ENCODE data around the gene ERC2. TPM values are rescaled to one million over a fixed set of nuclear protein-coding genes. Genes with fewer than 3 reads are reported as not detected.
"Not testable (repeated sequence)": the region's sequence is repeated elsewhere in the genome, so short reads cannot be mapped to it uniquely, and the experiment has no call there.

The ERC2 gene
- total RNA-seq, 1 donor from 2014 or later, result 0.53 TPM

GRCh38 chr3:55512571-55513343, 955.5 kb downstream of the ERC2 start:
- no peak for DNase-seq (ENCODE audit: low read depth, low spot score)

- DNase-seq (ENCODE audit: low read depth, low spot score), result no peak
Observed at GRCh38 chr3:55511895-55512570, 956.2 kb downstream of the ERC2 start.

- DNase-seq (ENCODE audit: low read depth, low spot score), result no peak
Observed at GRCh38 chr3:55508335-55508734, 959.9 kb downstream of the ERC2 start.

DNA sequence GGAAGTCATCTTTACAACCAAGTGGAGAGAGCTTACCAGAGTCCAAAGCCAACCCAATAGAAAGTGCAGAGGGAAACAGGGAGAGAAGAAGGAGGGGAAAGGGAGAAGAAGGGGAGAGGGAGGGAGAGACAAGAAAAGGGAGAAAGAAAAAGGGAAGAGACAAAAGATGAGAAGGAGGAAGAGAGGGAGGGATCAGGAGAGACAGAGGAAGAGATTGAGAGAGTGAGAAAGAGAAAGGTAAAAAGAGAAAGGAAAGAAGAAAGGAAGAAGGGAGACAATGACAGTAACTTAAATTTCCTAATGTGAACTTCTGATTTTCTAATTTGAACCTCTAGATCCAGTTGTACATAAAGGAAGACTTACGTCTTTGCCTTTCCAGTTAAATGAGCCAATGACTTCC, 960.5 kb downstream of the ERC2 start:
- DNase-seq (ENCODE audit: low read depth, low spot score), result no peak

- no peak for DNase-seq (ENCODE audit: low read depth, low spot score)
Observed at GRCh38 chr3:55505776-55506175, 962.5 kb downstream of the ERC2 start.

DNA sequence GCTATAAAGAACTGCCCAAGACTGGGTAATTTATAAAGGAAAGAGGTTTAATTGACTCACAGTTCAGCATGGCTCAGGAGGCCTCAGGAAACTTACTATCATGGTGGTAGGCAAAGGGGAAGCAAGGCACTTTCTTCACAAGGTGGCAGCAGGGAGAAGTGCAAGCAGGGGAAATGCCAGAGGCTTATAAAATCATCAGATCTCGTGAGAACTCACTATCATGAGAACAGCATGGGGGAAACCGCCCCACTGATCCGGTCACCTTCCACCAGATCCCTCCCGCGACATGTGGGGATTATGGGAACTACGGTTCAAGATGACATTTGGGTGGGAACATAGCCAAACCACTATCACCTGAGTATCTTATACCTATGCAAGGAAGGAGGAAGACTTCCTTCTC, 963.2 kb downstream of the ERC2 start:
- DNase-seq (ENCODE audit: low read depth, low spot score), result not testable (repeated sequence)

GRCh38 chr3:55501905-55502304, 966.4 kb downstream of the ERC2 start:
- DNase-seq (ENCODE audit: low read depth, low spot score), result no peak

DNA sequence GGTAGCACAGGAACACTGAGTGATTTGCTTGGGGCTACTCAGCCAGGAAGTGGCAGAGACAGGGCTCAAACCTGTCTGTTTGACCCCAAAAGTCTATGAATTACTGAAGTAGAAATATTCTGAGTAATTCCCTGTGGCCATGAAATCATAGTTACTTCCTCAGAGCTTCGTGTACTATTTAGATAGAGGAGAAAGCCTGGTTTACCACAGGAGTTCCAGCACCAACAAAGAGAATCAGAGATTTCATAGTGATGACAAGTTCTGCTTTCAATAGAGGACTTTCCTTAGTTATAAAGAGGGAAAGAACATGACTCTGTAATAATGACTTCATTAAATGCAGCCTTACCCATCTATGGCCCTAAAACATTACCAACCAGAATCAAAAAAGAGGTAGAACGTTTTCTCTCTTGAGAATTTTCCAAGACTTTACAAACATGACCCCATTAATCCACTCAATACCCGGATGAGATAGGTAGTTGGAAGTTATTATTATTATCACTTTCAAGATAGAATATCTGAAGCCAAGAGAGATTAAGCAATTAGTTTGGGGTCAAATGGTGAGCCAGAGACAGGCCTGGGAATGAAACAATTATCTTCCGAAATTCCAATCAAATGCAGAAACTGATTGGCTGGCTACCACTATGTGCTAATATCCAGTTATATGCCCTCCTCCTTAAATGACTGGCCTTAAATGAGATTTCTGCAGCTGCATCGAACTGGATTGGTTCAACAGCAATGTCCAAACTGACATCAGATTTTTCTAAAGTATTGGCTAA, 967.5 kb downstream of the ERC2 start:
- no peak for DNase-seq (ENCODE audit: low read depth, low spot score)

- DNase-seq (ENCODE audit: low read depth, low spot score), result no peak
Observed at GRCh38 chr3:55498520-55498919, 969.7 kb downstream of the ERC2 start.

DNA sequence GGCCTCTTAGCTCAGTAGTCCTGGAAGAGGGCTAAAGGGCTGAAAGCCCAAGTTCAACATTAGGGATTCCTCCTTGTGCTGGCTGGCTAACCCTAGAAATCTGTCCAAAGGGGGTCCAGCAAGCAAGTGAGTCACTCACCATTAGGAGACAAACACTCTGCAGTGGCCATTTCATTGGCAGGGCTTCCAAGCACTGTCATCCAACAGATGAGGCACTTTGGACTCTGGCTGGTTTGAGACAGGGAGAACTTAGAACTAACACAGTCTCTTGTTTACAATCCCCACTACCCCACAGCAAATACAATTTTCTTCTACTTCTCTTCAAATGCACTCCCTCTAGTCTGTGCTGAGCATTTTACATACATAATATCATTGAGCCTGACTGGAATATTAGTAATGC, 971.0 kb downstream of the ERC2 start:
- no peak for DNase-seq (ENCODE audit: low read depth, low spot score)

DNA sequence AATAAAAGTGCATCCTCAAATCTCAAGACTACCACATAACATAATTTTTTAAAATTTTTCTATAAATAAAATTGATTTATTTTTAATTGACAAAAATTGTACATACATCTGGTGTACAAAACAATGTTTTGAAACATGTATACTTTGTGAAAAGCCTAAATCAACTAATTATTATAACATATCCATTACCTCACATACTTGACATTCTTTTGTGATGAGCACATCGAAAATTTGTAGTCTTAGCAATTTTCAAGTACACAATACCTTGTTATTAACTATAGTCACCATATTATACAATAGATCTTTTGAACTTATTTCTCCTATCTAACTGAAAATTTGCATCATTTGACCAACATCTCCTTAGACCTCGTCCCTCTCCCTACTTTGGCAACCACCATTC, 973.3 kb downstream of the ERC2 start:
- no peak for DNase-seq (ENCODE audit: low read depth, low spot score)

DNA sequence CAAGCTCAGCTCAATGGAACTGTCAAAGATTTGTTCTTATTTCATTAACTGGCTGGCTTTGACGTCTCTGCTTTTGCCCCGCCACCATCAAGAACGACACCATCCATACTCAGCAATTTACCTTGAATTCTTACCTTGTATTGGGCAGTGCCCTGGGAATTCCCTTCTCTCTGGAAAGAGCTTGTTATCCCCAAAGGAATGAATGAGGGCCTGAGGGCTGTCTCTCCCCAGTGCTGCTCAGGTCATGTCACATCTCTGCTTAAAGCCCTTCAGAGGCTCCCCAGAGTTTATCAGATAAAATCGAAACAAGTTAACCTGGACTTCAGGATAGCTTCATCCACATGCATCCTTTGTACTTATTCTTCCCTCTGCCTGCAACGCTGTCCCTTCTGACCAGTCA, 975.3 kb downstream of the ERC2 start:
- no peak for DNase-seq (ENCODE audit: low read depth, low spot score)

- no peak for DNase-seq (ENCODE audit: low read depth, low spot score)
Observed at GRCh38 chr3:55491296-55491816, 976.9 kb downstream of the ERC2 start.

GRCh38 chr3:55490276-55490913, 977.9 kb downstream of the ERC2 start:
- no peak for DNase-seq (ENCODE audit: low read depth, low spot score)

GRCh38 chr3:55489798-55490132, 978.5 kb downstream of the ERC2 start:
- no peak for DNase-seq (ENCODE audit: low read depth, low spot score)

DNA sequence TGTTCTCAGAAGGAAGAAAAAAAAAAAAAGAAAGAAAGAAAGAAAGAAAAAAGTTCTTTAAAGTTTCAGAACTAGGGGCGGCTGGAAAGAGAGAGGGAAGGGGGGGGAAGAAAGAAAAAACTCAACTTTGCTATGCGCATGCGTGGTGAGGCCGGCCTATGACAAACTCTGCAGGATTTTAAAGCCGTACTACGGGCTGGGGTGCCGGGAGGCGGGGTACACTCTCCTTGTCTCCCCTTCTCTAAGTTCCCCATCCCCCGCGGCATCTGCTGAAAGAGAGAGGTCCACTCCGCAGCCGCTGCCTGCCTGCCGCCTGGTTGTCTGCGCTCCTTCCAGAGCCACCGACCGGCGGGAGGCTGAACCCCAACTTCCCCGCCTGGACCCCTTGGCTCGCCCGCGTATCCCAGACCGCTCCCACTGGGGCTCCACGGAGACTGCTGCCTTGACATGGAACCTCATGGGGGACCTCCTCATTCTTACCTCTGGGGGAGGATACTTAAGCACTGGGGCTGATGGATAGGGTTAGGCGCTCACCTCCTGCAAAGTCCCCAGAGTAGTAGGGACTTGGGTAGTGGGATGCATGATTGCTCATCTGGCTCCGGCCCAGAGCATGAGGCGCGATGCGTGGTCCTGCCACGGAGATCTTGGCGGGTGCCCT, 979.7 kb downstream of the ERC2 start:
- DNase-seq (ENCODE audit: low read depth, low spot score), result no peak

DNA sequence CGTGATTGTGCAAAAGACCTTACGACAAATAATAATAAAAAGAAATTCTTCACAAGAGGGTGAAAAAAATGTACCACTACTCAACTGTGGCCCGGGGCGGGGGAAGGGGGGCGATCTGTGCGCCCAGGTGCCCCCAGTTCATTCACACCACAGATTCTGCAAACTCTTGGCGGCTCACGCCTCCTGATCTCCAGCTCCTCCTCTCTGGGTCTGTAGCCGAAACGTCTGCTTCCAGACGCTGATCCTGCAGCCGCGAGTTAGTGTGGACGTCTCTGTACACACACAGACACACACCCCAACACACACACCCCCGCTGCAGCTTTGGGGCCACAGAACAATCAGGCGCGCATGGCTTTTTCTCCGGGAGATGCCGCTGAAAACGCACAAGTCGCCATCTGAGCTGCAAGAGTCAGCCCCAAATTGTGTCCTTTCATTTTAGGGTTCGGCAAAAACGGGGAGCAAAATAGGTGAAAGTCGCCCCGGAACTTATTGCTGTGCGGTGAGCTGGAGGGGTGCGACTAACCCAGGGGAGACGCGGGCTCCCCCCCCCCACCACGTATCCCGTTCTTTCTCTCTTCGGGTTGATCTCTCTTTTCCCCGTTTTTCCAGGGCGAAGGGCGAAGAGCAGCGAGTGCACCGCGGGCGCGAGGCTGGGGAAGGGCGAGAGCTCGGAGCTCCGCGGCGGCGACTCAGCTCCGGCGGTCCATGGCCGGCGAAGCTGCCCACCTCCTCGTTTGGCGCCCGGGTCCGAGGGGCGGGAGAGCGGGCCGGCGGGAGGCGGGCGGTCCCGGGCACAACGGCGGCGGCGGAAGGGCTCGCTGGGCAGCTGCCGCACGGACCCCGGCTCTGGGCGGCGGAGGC, 980.7 kb downstream of the ERC2 start:
- no peak for DNase-seq (ENCODE audit: low read depth, low spot score)

GRCh38 chr3:55486857-55487380, 981.3 kb downstream of the ERC2 start, which contains the start of gene WNT5A:
Gene WNT5A (minus strand): TSS chr3:55487306. CDS start chr3:55486985, 321 bp downstream.
- no peak for DNase-seq (ENCODE audit: low read depth, low spot score)

DNA sequence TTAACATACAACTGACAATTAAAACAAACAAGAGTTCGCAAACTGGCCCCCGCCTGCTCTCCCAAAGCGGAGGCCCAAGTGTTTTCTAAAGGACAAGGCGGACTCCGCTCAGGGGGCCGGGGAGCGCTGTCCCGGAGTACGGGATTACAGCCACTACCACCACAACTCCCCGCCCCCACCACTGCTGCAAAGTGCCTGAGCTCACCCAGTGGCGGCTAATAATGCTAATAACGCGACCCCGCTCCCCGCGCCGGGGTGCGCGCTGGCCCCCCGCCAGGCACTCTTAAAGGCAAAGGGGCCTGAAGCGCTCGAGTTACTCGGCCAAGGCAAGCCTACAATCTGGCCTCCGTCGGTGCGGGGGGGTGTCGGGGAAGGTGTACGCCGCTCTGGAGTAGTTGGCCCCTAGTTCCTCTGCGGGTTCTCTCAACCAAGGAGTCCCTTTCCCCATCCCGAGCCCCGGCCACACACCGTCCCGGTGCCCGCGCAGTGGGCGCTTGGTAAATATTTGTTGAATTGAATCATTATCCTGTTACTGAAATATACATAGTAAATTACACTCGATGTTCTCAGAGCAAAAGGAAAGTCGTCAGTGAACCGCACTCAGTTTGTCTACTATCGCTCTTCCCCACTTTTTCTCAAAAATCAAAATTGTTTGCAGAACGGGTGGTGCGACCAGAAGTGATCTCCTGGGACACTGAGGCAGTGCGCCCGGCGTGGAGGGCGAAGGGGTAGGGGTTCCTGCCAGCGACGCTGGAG, 982.0 kb downstream of the ERC2 start:
- no peak for DNase-seq (ENCODE audit: low read depth, low spot score)
